Stimulated activated CD4-positive, alpha-beta T cell treated with anti-CD3 and anti-CD28 coated beads, Interleukin-4, amount 100 ng/mL, for 4 hours (primary cell): ENCODE data around the gene WNT11.

Experiments used
- DNase-seq, 2 experiments: peaks; one replicate each; pipeline ENCODE4 v3.0.0-alpha.2; 2020

WNT11 gene

DNA sequence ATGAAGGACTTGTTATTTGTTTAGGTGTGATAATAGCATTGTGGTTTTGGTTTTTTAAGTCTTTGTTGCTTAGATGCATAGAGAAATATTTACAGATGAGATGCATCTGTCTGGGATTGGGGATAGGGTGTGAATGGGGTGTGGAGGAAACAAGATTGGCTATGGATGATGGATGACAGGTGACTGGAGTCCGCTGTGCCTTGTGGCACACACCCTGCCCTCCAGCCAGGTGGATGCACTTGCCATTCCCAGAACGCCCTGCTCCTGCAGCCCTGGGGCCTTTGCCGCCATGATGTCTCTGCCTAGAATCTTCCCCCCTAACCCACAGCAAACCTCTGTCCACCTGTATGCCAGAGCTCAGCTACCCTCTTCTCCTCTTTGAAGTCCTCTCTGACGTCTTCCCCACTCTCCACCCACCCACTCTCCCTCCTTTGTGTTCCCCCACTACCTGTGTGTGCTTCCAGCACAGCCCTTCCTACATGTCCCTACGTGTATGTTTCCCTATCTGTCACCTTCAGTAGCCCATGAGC lies 54.7 kb downstream of the WNT11 start:
- no peak for DNase-seq

DNA sequence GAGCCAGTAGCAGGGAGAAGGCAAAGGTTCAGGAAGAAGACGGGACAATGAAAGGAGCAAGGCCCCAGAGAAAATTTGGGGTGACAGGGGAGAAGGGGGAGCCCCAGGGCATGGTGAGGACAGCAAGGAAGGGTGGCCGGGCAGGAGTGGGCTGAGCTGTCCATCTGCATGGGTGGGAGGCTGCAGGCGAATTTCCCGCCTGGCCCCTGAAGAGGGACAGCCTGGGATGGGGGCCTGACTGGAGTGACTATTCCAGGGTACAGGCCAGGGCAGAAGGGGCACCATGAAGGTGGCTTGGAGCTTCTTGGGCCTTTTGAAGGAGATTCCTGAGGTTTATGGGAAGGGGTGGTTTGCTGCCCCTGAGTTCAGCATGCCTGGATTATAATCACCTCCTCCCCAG lies 56.2 kb downstream of the WNT11 start:
- DNase-seq: no peak

DNA sequence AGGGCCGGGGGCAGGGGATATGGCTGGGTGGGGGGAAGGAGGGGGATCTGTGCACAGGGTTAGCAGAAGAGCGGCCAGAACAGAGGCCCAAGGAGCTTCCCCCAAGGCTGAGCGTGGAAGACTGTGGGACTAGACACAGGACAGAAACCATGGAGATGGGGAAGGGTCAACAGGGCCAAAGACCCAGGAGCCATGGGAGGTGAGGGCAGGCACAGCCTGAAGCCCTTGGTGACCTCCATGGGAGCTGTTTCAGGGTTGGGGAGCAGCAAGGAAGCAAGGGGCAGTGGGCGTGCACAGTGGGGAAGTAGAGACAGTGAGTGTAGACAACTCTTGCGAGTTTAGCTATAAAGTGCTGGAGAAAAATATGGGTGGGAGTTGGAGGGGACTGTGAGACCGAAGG lies 56.6 kb downstream of the WNT11 start:
- no peak for DNase-seq

DNA sequence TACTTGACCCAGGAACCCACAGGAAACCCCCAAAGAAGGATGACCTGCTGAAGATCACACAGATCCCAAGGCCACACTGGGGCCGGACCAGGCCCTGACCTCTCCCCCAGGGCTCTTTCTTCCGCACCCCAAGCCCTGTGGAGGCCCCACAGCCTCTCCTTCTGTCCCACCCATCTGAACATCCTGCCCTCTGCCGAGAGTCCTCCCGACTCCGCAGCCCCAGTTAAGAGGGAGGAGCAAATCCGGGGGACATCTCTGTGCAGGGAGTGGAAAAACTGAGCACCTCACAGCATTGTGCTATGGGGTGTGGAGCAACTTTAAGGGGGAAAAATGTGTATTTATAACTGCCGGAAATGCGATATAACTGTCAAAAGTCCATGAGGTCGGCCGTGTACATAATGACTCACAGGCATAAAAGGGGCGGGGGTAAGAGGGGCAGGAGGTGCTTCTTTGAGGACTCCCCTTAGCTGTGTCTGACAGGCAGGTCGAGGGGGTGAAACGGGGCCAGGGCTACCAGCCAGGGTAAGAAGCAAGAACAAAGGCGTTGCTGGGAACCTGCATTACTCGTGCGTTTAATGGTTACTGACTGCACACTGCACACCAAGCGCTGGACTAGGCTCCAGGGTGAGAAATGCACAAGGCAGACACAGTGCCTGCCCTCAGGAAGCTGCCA lies 57.2 kb downstream of the WNT11 start:
- DNase-seq: no peak

DNA sequence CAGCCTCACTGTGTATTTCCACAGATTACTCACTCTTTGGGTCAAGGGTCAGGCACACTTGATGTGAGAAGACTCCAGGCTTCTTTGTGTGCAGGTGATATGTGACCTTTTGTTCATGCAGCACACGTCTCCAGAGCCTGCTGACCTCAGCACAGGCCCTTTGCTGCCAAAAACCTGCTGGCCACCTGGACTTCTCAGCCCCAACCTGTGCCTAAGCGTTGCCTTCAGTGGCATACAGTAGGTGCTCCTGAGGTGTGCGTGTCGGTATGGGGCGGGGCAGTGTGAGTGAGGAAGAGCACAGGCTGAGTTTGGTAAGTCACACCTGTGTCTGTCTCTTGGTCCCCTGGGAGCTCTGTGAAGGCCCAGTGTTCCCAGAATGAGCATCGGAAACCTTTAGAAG lies 58.1 kb downstream of the WNT11 start:
- no peak for DNase-seq

DNA sequence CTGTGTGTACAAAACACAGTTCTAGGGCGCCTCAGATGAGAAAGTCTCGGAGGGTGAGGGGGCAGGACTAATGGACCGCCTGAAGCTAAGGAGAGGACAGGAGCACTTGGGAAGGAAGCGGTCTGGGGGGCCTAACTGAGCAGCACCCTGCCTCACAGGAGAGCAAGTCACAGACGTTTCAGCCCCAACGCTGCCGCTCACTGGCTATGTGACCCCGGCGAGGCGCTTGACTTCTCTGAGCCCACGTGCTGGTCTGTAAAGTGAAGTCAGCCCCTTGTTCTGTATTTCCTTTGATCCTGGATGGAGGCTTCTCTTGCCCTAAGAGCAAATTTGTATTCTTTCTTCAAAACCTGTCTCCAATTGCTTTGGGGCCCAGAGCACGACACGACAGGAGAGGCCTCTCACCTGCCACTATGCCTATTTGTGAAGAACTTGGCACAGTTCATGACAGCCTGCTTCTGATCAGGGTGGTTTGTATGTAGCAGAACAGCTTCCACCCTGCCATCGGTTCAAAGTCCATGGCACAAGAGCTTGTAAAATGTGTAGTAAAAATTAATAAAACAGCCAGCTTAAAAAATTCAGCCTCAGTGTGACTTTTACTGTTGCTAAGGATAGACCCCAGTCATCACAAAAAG lies 59.1 kb downstream of the WNT11 start:
- DNase-seq: no peak

DNA sequence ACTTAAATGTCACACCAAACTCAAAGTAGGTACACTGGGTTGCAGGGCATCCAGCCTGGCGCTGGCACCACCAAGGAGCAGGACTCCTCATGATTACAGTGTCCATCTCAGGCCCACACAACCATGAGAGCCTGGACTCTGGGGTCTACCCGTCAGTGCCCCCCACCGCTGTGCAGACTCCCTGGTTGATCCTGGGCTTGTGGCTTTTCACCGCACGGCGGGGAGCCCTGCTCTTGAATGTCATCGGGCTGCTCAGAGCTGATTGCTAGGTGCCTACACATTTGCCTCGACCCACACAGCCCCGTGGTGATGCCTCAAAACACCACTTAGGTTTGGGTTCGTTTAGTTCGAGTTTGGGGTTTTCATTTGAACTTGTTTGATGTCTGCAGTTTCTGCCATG lies 63.0 kb downstream of the WNT11 start:
- no peak for DNase-seq

DNA sequence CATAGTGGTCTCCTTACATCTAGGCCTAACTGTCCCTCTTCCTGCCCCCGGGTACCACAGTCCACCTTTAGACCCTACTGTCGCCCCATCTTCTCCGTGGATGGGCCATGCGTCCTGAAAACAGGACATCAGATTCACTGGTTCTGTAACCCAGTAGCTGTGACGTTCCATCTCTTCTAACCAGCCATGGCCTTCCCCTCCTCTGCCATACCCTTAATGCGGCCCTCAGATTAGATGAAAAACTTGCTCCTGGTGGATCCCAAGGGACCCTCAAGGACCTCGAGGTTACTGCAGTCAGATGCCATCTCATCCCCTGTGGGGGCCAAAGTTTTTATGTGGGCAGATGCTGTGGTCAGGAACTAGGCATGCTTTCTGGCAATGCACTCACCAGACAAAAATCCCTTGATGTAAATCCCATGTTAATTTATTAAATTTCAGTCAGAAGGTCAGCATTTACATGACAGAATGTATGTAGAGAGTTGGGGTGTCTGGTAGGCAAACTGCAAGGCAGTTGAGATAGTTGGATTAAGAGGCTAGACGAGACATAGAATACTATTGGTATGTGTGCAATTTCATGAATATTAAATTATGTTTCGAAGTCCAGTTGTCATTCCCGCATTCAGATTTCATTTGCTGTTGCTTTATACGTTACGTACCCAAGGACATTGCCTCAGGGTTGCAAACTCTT lies 64.3 kb downstream of the WNT11 start:
- DNase-seq: no peak

DNA sequence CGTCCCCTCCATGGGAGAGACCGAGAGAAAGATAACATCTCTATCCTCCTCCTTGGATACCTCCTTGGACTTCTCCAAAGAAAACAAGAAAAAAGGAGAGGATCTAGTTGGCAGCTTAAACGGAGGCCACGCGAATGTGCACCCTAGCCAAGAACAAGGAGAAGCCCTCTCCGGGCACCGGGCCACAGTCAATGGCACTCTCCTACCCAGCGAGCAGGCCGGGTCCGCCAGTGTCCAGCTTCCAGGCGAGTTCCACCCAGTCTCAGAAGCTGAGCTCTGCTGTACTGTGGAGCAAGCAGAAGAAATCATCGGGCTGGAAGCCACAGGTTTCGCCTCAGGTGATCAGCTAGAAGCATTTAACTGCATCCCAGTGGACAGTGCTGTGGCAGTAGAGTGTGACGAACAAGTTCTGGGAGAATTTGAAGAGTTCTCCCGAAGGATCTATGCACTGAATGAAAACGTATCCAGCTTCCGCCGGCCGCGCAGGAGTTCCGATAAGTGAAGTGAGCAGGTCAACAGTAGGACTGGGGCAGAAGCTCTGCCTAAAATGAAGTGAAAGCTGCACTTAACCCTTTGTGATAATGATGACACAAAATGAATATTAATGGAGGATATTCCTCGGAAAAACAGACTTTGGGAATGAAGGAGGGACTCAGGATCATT lies 65.3 kb downstream of the WNT11 start:
- no peak for DNase-seq

DNA sequence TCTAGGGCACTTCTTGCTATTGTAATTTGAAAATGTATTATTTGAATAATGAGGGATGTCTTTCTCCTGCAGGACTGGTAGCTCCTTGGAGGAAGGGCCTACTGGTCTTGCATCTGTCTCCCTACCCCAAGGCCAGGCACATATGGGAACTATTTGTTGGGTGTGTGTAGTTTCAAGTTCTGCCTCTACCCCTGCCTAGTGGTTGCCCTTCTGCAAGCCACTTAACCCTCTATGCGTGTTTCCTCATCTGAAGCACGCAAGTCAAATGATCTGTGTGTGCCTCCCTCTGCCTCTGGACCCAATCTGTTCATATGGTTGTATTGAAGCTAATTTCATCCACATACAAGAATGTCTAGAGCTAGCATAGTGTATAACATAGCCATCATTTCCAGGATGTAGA lies 67.0 kb downstream of the WNT11 start:
- DNase-seq: no peak
